Natural killer cell treated with Interleukin-12 subunit alpha and Interleukin-12 subunit beta and Interleukin-15 and Interleukin-18, amount 100 ng/mL, for 72 hours (primary cell): ENCODE measurements around the gene SLC38A3. TPM values are rescaled to one million over a fixed set of nuclear protein-coding genes. Genes with fewer than 3 reads are reported as not detected.

ENCODE experiments used
- ATAC-seq, 2 donors: fragments of 150-1000 bp; cut with Tn5 transposase in 1 of 2; sonication (Bioruptor Pico), chemical (Tn5 transposase) in 1 of 2; 2 replicates each; pipeline ENCODE4 v1.10.0; 2021
- DNase-seq: peaks from one replicate; pipeline ENCODE4 v3.0.0; 2022; ENCODE audit warnings: low spot score
- H3K27ac Mint-ChIP-seq, 2 donors: 1 replicate in 1 of 2; 2 replicates in 1 of 2; pipeline ENCODE4 v1.8.0; 2022; ENCODE audit warnings: mixed read lengths in 2 of 2, mild to moderate bottlenecking in 1 of 2, moderate library complexity in 1 of 2
- H3K27me3 Mint-ChIP-seq, 2 donors: 1 replicate in 1 of 2; 2 replicates in 1 of 2; pipeline ENCODE4 v1.8.0; 2022; ENCODE audit warnings: mixed read lengths in 2 of 2
- H3K36me3 Mint-ChIP-seq: one replicate; pipeline ENCODE4 v1.8.0; 2022; ENCODE audit warnings: mixed read lengths
- H3K4me1 Mint-ChIP-seq, 2 donors: 1 replicate in 1 of 2; 2 replicates in 1 of 2; pipeline ENCODE4 v1.8.0; 2022; ENCODE audit warnings: low read depth in 2 of 2, mixed read lengths in 2 of 2, mild to moderate bottlenecking in 1 of 2
- H3K4me3 Mint-ChIP-seq: one replicate; pipeline ENCODE4 v1.8.0; 2022; ENCODE audit warnings: mixed read lengths
- H3K9me3 Mint-ChIP-seq: 2 replicates; pipeline ENCODE4 v1.8.0; 2022; ENCODE audit warnings: mixed read lengths
- total RNA-seq, 2 donors: library from RNA; stranded (reverse); gene quantifications; one replicate each; pipeline ENCODE4 v1.2.3, GENCODE V29; 2022

Gene SLC38A3
- not detected for total RNA-seq

GRCh38 chr3:50204804-50205412 is at the start of gene SLC38A3:
Gene SLC38A3 (plus strand): TSS chr3:50205271. CDS start chr3:50214200, 8,929 bp downstream.
- Mint-ChIP-seq H3K36me3 (no peaks in the 10 kb centered on the region), H3K9me3 (no peaks in the 10 kb centered on the region), H3K4me1 (no peaks in the 10 kb centered on the region), H3K27ac (no peak within 1 kb of the TSS), H3K4me3 (no peak within 1 kb of the TSS), H3K27me3 (peaks cover 20 to 26% of the 10 kb centered on the region in 2 donors)
- no peak for DNase-seq
- ATAC-seq, result no peak

- DNase-seq, result no peak
- Mint-ChIP-seq H3K27ac (peak overlapping the region in 1 of 2 donors; percentile 35), H3K9me3 (no peaks in the 10 kb centered on the region), H3K27me3 (peaks cover 28 to 31% of the 10 kb centered on the region in 2 donors), H3K36me3 (no peaks in the 10 kb centered on the region), H3K4me1 (peaks cover 6 to 20% of the 10 kb centered on the region in 2 donors), H3K4me3 (peak overlapping the region; percentile 72)
- ATAC-seq, result no peak
These were observed 49.6 kb upstream of the SLC38A3 start for GRCh38 chr3:50155491-50155878.

- peak overlapping the region in 1 of 2 donors; percentile 35 for H3K27ac Mint-ChIP-seq
- DNase-seq (no peak), ATAC-seq (no peak)
- peak overlapping the region; percentile 72 for H3K4me3 Mint-ChIP-seq
- no peaks in the 10 kb centered on the region for H3K9me3 Mint-ChIP-seq
- no peaks in the 10 kb centered on the region for H3K36me3 Mint-ChIP-seq
- peaks cover 28 to 31% of the 10 kb centered on the region in 2 donors for H3K27me3 Mint-ChIP-seq
- peaks cover 6 to 20% of the 10 kb centered on the region in 2 donors for H3K4me1 Mint-ChIP-seq
These were observed 49.2 kb upstream of the SLC38A3 start for GRCh38 chr3:50155891-50156290.

- no peak for ATAC-seq
- peaks cover 6 to 20% of the 10 kb centered on the region in 2 donors for H3K4me1 Mint-ChIP-seq
- H3K27ac Mint-ChIP-seq, result no peak overlapping the region
- H3K36me3 Mint-ChIP-seq, result no peaks in the 10 kb centered on the region
- H3K4me3 Mint-ChIP-seq, result no peak overlapping the region
- H3K27me3 Mint-ChIP-seq, result peaks cover 28 to 31% of the 10 kb centered on the region in 2 donors
- H3K9me3 Mint-ChIP-seq, result no peaks in the 10 kb centered on the region
- DNase-seq, result no peak
These were observed 48.2 kb upstream of the SLC38A3 start for GRCh38 chr3:50156549-50157493.

GRCh38 chr3:50157827-50158529 is 47.1 kb upstream of the SLC38A3 start:
- H3K4me3 Mint-ChIP-seq, result no peak overlapping the region
- H3K27ac Mint-ChIP-seq, result no peak overlapping the region
- no peaks in the 10 kb centered on the region for H3K36me3 Mint-ChIP-seq
- H3K27me3 Mint-ChIP-seq, result peaks cover 28 to 29% of the 10 kb centered on the region in 2 donors
- peaks cover 6 to 20% of the 10 kb centered on the region in 2 donors for H3K4me1 Mint-ChIP-seq
- ATAC-seq (no peak), DNase-seq (no peak)
- no peaks in the 10 kb centered on the region for H3K9me3 Mint-ChIP-seq

- no peak for ATAC-seq
- Mint-ChIP-seq H3K4me1 (peaks cover 6 to 19% of the 10 kb centered on the region in 2 donors), H3K27me3 (peaks cover 23% of the 10 kb centered on the region in 2 donors), H3K27ac (no peak overlapping the region), H3K36me3 (no peaks in the 10 kb centered on the region), H3K9me3 (no peaks in the 10 kb centered on the region), H3K4me3 (no peak overlapping the region)
- DNase-seq, result no peak
These were observed 46.4 kb upstream of the SLC38A3 start for GRCh38 chr3:50158530-50159146.

GRCh38 chr3:50160561-50160983 is 44.5 kb upstream of the SLC38A3 start:
- Mint-ChIP-seq H3K9me3 (no peaks in the 10 kb centered on the region), H3K4me3 (no peak overlapping the region), H3K36me3 (no peaks in the 10 kb centered on the region), H3K27me3 (peaks cover 14 to 16% of the 10 kb centered on the region in 2 donors), H3K27ac (no peak overlapping the region), H3K4me1 (peaks cover 0 to 12% of the 10 kb centered on the region in 2 donors)
- ATAC-seq, result no peak
- no peak for DNase-seq

GRCh38 chr3:50161320-50161719 is 43.8 kb upstream of the SLC38A3 start:
- H3K4me1 Mint-ChIP-seq, result peaks cover 0 to 7% of the 10 kb centered on the region in 2 donors
- ATAC-seq, result no peak
- H3K9me3 Mint-ChIP-seq, result no peaks in the 10 kb centered on the region
- H3K36me3 Mint-ChIP-seq, result no peaks in the 10 kb centered on the region
- H3K27ac Mint-ChIP-seq, result no peak overlapping the region
- DNase-seq, result no peak
- peaks cover 7 to 11% of the 10 kb centered on the region in 2 donors for H3K27me3 Mint-ChIP-seq
- no peak overlapping the region for H3K4me3 Mint-ChIP-seq

- Mint-ChIP-seq H3K27ac (no peak overlapping the region), H3K9me3 (no peaks in the 10 kb centered on the region), H3K27me3 (peaks cover 6 to 7% of the 10 kb centered on the region in 2 donors), H3K36me3 (no peaks in the 10 kb centered on the region), H3K4me3 (no peak overlapping the region), H3K4me1 (peaks cover 0 to 6% of the 10 kb centered on the region in 2 donors)
- no peak for DNase-seq
- ATAC-seq, result no peak
These were observed 42.8 kb upstream of the SLC38A3 start for GRCh38 chr3:50162034-50162883.

- peaks cover 0 to 2% of the 10 kb centered on the region in 2 donors for H3K27me3 Mint-ChIP-seq
- no peaks in the 10 kb centered on the region for H3K9me3 Mint-ChIP-seq
- no peak overlapping the region for H3K27ac Mint-ChIP-seq
- DNase-seq (no peak), ATAC-seq (no peak)
- no peaks in the 10 kb centered on the region for H3K36me3 Mint-ChIP-seq
- peaks cover 0 to 2% of the 10 kb centered on the region in 2 donors for H3K4me1 Mint-ChIP-seq
- H3K4me3 Mint-ChIP-seq, result no peak overlapping the region
These were observed 41.3 kb upstream of the SLC38A3 start for GRCh38 chr3:50163572-50164455.

- ATAC-seq (no peak), DNase-seq (no peak)
- Mint-ChIP-seq H3K27me3 (no peaks in the 10 kb centered on the region), H3K27ac (peak overlapping the region in 1 of 2 donors; percentile 2), H3K36me3 (no peaks in the 10 kb centered on the region), H3K4me3 (no peak overlapping the region), H3K9me3 (no peaks in the 10 kb centered on the region), H3K4me1 (no peaks in the 10 kb centered on the region)
These were observed 40.6 kb upstream of the SLC38A3 start for GRCh38 chr3:50164481-50164880.
